CD14-positive monocyte (primary cell): Measurements from ENCODE around the gene ZDHHC14. TPM values are rescaled to one million over a fixed set of nuclear protein-coding genes. Genes with fewer than 3 reads are reported as not detected.

Experiments
- DNase-seq, 3 donors: peaks; one replicate each; pipeline ENCODE4 v3.0.0-alpha.2; 2011 to 2022
- H2AFZ ChIP-seq: 2 replicates; pipeline ENCODE4 v1.6.0; 2012; ENCODE audit warnings: mild to moderate bottlenecking, low read depth, low read length, inconsistent platforms; ENCODE audit not compliant: insufficient read depth, poor library complexity, severe bottlenecking
- H3K27ac ChIP-seq, 2 donors: 1 replicate in 1 of 2; 2 replicates in 1 of 2; pipeline ENCODE4 v1.5.1; 2012 to 2013; ENCODE audit warnings: low read length in 2 of 2, control low read depth in 1 of 2, inconsistent platforms in 1 of 2, low read depth in 1 of 2, mild to moderate bottlenecking in 1 of 2
- H3K27me3 ChIP-seq, 2 donors: one replicate each; pipeline versions ENCODE4 v1.6.0 to v1.6.1; 2011 to 2013; ENCODE audit warnings: low read length in 2 of 2; ENCODE audit not compliant: control insufficient read depth in 2 of 2, insufficient read depth in 2 of 2
- H3K36me3 ChIP-seq, 2 donors: replicated peaks in 1 of 2; 1 replicate in 1 of 2; 2 replicates in 1 of 2; pipeline versions ENCODE4 v1.5.1 to v1.6.1; 2012 to 2013; ENCODE audit warnings: low read length in 2 of 2, control low read depth in 1 of 2, inconsistent platforms in 1 of 2, mild to moderate bottlenecking in 1 of 2; ENCODE audit not compliant: insufficient read depth in 2 of 2, control insufficient read depth in 1 of 2
- H3K4me1 ChIP-seq, 2 donors: 1 replicate in 1 of 2; 2 replicates in 1 of 2; pipeline versions ENCODE4 v1.5.1 to v1.6.1; 2012 to 2013; ENCODE audit warnings: low read length in 2 of 2, control low read depth in 1 of 2, inconsistent platforms in 1 of 2, mild to moderate bottlenecking in 1 of 2, moderate library complexity in 1 of 2; ENCODE audit not compliant: insufficient read depth in 2 of 2, control insufficient read depth in 1 of 2
- H3K4me2 ChIP-seq: replicated peaks from 2 replicates; pipeline ENCODE3; 2012; ENCODE audit warnings: low read length, moderate library complexity, mild to moderate bottlenecking; ENCODE audit not compliant: poor library complexity, severe bottlenecking; ENCODE audit errors: extremely low read depth
- H3K4me3 ChIP-seq, 3 experiments: fragments of 200-600 bp in 1 of 3; sonication (generic) in 1 of 3; replicated peaks in 1 of 3; 1 replicate in 2 of 3; 2 replicates in 1 of 3; pipeline ENCODE4 v1.5.1; 2011 to 2013; ENCODE audit warnings: low read length in 3 of 3, mild to moderate bottlenecking in 3 of 3, control low read depth in 2 of 3, low read depth in 2 of 3, inconsistent platforms in 1 of 3, moderate library complexity in 1 of 3
- H3K79me2 ChIP-seq: 2 replicates; pipeline ENCODE4 v1.6.0; 2012; ENCODE audit warnings: mild to moderate bottlenecking, control low read depth, inconsistent platforms, low read length, moderate library complexity; ENCODE audit not compliant: insufficient read depth
- H3K9ac ChIP-seq: 2 replicates; pipeline ENCODE4 v1.6.0; 2017; ENCODE audit warnings: low read length, mild to moderate bottlenecking; ENCODE audit not compliant: insufficient read depth, poor library complexity, severe bottlenecking
- H3K9me3 ChIP-seq, 2 donors: replicated peaks in 1 of 2; 1 replicate in 1 of 2; 2 replicates in 1 of 2; pipeline versions ENCODE4 v1.5.1 to v1.6.1; 2012 to 2013; ENCODE audit warnings: low read length in 2 of 2, control low read depth in 1 of 2; ENCODE audit not compliant: control insufficient read depth in 1 of 2, insufficient read depth in 1 of 2
- H4K20me1 ChIP-seq: 2 replicates; pipeline ENCODE4 v1.6.0; 2012; ENCODE audit warnings: mild to moderate bottlenecking, low read length, control low read depth, moderate library complexity; ENCODE audit not compliant: insufficient read depth
- H3K27ac Mint-ChIP-seq, 7 donors: one replicate each; pipeline ENCODE4 v1.8.0; 2020; ENCODE audit warnings: mild to moderate bottlenecking in 7 of 7, mixed read lengths in 7 of 7, moderate library complexity in 6 of 7, inconsistent platforms in 2 of 7
- H3K27me3 Mint-ChIP-seq, 3 donors: one replicate each; pipeline ENCODE4 v1.8.0; 2021 to 2022; ENCODE audit warnings: low read depth in 3 of 3, mild to moderate bottlenecking in 3 of 3, mixed read lengths in 3 of 3, moderate library complexity in 3 of 3, inconsistent platforms in 1 of 3
- H3K36me3 Mint-ChIP-seq, 2 donors: one replicate each; pipeline ENCODE4 v1.8.0; 2020; ENCODE audit warnings: mixed read lengths in 2 of 2, inconsistent platforms in 1 of 2, mild to moderate bottlenecking in 1 of 2
- H3K4me1 Mint-ChIP-seq: one replicate; pipeline ENCODE4 v1.8.0; 2020; ENCODE audit warnings: mild to moderate bottlenecking, mixed read lengths
- H3K4me3 Mint-ChIP-seq, 2 donors: one replicate each; pipeline ENCODE4 v1.8.0; 2020; ENCODE audit warnings: mild to moderate bottlenecking in 2 of 2, mixed read lengths in 2 of 2, moderate library complexity in 1 of 2
- H3K9me3 Mint-ChIP-seq, 7 donors: one replicate each; pipeline ENCODE4 v1.8.0; 2020 to 2022; ENCODE audit warnings: mixed read lengths in 7 of 7, mild to moderate bottlenecking in 6 of 7, moderate library complexity in 6 of 7, inconsistent platforms in 2 of 7
- WGBS: methylation state at CpG from one replicate; pipeline ENCODE4 v1.1.5; 2013; ENCODE audit warnings: missing lambda C conversion rate; ENCODE audit not compliant: insufficient coverage; 5-methylcytosine and 5-hydroxymethylcytosine counted together
- intact Hi-C, 2 donors: fragments of 100-400 bp; cut with micrococcal nuclease; formaldehyde crosslinking; loops; one replicate each; pipeline versions ENCODE4 v1.15.0 to v1.15.1; 2023
- polyA plus RNA-seq, 3 donors: library from polyadenylated mRNA; depleted of rRNA in 1 of 3; unstranded in 2 of 3; stranded (reverse) in 1 of 3; fragments of 300-500 nt in 2 of 3; fragments of >200 nt in 1 of 3; fragmentation: Illumina TruSeq in 2 of 3; gene quantifications; 1 replicate in 2 of 3; 2 replicates in 1 of 3; pipeline ENCODE4 v1.2.3, GENCODE V29; 2012 to 2021
- TF ChIP-seq, protein P1 (sequence below): fragments of 200-600 bp; IDR thresholded peaks from one replicate; pipeline ENCODE4 v1.8.0; 2022; ENCODE audit warnings: antibody characterized with exemption, mild to moderate bottlenecking

The ZDHHC14 gene
- polyA plus RNA-seq, 3 donors, result 0.30 to 1.7 (median 0.93) TPM

DNA sequence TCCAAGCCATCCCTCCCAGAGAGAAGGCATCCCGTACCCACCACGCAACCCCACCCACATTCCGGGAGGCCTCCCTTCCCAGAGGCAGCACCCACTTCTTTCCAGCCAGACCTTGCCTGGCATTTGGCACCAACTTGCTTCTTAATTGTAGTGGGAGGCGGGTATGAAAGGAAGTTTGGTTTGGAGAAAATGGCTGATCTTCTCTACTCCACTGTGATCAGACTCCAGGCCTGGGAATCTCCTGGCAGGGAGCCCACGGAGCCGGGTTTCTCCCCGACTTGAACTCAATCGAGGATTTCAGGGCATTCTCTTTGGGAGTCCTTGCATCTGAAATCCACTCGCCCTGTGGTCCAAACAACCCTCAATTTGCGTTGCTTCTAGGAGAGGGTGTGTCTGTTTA lies 107.1 kb downstream of the ZDHHC14 start:
- no peaks in the 10 kb centered on the region for H3K36me3 Mint-ChIP-seq
- Histone ChIP-seq H4K20me1 (no peaks in the 10 kb centered on the region), H3K9ac (no peak overlapping the region), H2AFZ (no peak overlapping the region), H3K36me3 (no peaks in the 10 kb centered on the region), H3K27ac (no peak overlapping the region), H3K27me3 (peaks cover 0 to 12% of the 10 kb centered on the region in 2 donors), H3K4me1 (peaks cover 15 to 16% of the 10 kb centered on the region in 2 donors), H3K4me2 (no peak overlapping the region), H3K4me3 (no peak overlapping the region), H3K9me3 (no peaks in the 10 kb centered on the region), H3K79me2 (no peaks in the 10 kb centered on the region)
- DNase-seq, result no peak
- no peak overlapping the region for H3K27ac Mint-ChIP-seq
- H3K4me3 Mint-ChIP-seq, result no peak overlapping the region
- H3K27me3 Mint-ChIP-seq, result peaks cover 12 to 20% (median 14%) of the 10 kb centered on the region in 3 donors
- intact Hi-C loops, result no loop called here
- peaks cover 0 to 3% (median 0%) of the 10 kb centered on the region in 7 donors for H3K9me3 Mint-ChIP-seq
- WGBS, result 95% methylated on average over 4 of the region's 10 CpGs
- TF ChIP-seq, protein P1, sequence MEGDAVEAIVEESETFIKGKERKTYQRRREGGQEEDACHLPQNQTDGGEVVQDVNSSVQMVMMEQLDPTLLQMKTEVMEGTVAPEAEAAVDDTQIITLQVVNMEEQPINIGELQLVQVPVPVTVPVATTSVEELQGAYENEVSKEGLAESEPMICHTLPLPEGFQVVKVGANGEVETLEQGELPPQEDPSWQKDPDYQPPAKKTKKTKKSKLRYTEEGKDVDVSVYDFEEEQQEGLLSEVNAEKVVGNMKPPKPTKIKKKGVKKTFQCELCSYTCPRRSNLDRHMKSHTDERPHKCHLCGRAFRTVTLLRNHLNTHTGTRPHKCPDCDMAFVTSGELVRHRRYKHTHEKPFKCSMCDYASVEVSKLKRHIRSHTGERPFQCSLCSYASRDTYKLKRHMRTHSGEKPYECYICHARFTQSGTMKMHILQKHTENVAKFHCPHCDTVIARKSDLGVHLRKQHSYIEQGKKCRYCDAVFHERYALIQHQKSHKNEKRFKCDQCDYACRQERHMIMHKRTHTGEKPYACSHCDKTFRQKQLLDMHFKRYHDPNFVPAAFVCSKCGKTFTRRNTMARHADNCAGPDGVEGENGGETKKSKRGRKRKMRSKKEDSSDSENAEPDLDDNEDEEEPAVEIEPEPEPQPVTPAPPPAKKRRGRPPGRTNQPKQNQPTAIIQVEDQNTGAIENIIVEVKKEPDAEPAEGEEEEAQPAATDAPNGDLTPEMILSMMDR, result no peak
- H3K4me1 Mint-ChIP-seq, result peaks cover 21% of the 10 kb centered on the region

DNA sequence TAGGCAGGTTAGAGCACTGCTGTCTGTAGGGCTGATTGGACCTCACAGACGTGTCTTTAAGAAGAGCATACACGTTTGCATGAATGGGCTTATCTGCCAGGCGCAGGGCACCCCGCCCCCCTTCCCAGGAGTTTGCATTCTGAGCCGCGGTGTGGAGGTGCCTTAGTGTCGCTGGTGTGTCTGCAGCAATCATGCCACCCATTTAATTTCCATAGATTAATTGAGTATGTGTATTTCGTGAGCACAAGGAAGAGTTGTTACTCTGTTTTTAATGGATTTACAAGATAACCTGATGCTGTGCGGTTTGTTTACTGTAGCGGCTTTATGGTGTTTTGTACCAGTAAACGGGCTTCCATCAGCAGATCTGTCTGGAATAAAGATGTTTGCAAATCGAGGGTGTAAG lies 107.7 kb downstream of the ZDHHC14 start:
- peaks cover 21% of the 10 kb centered on the region for H3K4me1 Mint-ChIP-seq
- no peak overlapping the region for H3K4me2 ChIP-seq
- H3K9me3 Mint-ChIP-seq, result peaks cover 0 to 3% (median 0%) of the 10 kb centered on the region in 7 donors
- intact Hi-C loops, result no loop called here
- no peak overlapping the region for H2AFZ ChIP-seq
- no peak overlapping the region for H3K4me3 ChIP-seq
- TF ChIP-seq, protein P1, result no peak
- H3K4me1 ChIP-seq, result peaks cover 15 to 16% of the 10 kb centered on the region in 2 donors
- H4K20me1 ChIP-seq, result no peaks in the 10 kb centered on the region
- H3K79me2 ChIP-seq, result no peaks in the 10 kb centered on the region
- no peak overlapping the region for H3K27ac ChIP-seq
- peaks cover 0 to 12% of the 10 kb centered on the region in 2 donors for H3K27me3 ChIP-seq
- WGBS, result 93% methylated on average over 3 of the region's 12 CpGs
- H3K4me3 Mint-ChIP-seq, result no peak overlapping the region
- no peaks in the 10 kb centered on the region for H3K36me3 ChIP-seq
- DNase-seq, result no peak
- no peaks in the 10 kb centered on the region for H3K36me3 Mint-ChIP-seq
- H3K27ac Mint-ChIP-seq, result no peak overlapping the region
- no peak overlapping the region for H3K9ac ChIP-seq
- peaks cover 12 to 20% (median 14%) of the 10 kb centered on the region in 3 donors for H3K27me3 Mint-ChIP-seq
- H3K9me3 ChIP-seq, result no peaks in the 10 kb centered on the region
